ENCODE results near the gene FABP3.

The FABP3 gene

DNA sequence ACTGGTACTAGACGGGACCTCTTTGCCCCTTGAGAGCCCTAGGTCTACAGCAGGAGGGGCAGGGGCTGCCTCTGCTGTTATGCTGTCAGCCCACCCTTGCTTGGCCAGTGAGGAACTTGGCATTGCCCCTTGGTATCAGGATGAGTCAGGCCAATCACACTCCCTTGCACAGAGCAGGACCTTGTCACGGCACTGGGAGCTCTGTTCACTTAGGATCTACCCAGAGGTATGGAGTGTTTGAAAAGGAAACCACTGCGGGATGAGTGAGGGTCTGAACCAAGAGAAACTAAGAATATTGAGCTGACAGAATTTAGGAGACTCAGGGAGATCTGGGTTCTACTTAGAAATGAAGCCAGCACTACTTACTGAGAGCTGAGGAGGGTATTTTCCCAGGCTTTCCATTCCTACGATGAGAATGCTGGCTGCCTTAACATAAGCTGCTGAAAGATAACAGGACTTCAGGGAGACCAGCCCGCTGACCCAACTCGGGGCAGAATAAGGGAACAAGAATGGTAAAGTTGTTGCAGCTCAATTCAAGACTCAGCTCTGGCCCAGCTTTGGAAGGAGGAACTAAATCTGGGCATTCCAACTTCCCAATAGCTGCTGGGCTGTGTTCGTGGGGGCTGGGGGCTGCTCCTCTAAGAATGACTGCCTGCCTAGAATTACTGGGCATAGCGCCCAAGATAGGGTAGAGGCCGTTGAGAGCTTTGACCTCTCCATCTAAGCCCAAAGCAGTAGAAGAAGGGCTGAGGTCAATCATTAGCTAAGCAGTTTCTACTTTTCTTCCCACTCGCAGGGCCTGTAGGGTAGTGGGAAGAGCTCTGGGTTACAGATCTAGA is 1.5 kb downstream of the FABP3 start:
- DNase-seq: no peak

DNA sequence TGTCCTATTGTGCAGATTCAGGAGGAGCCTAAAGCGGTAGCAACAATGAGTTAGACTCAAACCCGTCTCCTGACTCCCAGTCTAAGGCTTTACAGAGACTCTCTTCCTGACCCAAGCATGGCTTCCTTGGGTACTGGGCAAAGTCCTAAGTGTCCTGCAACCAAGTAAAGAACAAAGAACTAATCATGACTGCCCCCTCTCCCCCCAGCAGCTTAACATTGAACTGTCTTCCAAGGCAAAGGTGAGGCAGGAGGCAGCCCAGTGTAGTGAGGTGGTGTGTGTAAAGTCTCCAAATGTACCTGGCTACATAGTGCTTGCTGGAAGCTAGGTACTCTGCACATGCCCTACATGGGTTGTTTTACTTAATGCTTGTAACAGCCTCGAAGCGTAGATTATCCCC is 2.3 kb downstream of the FABP3 start:
- no peak for DNase-seq

DNA sequence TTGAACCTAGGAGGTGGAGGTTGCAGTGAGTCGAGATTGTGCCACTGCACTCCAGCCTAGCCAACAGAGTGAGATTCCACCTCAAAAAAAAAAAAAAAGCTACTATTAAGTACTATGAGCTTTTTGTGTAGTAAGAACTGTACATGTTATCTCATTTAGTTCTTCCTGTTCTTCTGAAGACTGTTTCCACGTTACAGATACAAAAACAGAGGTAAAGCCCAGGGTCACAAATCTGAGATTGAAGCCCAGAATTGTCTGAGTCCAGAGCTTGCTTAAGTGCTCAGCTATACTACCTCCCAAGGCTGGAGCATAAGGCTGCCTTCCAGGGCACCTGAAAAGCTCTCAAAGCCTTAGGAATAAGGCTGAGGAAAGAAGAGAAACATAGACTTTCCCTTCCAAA is 2.9 kb downstream of the FABP3 start:
- DNase-seq: no peak

DNA sequence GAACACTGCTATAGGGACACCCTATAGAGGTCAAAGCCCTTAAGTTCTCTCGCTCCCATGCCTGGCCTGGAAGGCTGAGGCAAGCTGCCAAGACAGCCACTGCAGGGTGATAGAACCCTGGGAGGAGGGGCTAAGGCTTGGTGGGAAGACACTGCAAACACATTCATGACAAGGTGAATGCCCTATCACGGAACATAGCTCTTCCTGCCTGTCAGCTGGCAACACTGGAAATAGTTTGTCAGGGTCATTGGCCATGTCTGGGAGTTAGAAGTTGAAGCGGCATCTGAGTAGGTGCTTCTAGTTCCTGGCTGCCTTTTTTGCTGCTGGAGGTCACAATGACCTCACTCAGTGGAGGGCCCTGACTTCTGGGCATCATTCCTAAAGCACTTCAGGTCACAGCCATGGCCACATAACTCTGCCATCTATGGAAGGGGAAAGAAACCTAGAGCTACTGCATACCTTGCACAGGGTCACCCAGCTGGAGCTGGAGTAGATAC is 4.2 kb downstream of the FABP3 start:
- DNase-seq: no peak

DNA sequence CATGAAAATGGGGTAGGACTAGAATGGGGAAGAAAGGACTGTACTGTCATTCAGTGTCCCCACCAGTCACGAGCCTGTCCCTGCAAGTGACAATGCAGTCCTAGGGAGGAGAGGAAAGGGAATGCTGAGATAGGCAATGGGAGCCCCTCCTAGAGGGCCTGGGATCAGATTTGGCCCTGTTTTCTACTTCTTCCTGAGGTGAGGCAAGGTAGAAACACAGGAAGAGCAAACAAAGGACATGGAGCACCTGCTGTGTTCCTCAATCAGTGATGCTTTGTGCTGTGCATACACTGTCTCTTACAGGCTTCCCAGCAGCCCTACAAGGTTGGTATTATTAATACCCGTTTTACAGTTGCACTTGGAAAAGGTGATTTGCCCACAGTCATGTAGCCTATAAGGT is 6.1 kb downstream of the FABP3 start:
- DNase-seq: no peak

DNA sequence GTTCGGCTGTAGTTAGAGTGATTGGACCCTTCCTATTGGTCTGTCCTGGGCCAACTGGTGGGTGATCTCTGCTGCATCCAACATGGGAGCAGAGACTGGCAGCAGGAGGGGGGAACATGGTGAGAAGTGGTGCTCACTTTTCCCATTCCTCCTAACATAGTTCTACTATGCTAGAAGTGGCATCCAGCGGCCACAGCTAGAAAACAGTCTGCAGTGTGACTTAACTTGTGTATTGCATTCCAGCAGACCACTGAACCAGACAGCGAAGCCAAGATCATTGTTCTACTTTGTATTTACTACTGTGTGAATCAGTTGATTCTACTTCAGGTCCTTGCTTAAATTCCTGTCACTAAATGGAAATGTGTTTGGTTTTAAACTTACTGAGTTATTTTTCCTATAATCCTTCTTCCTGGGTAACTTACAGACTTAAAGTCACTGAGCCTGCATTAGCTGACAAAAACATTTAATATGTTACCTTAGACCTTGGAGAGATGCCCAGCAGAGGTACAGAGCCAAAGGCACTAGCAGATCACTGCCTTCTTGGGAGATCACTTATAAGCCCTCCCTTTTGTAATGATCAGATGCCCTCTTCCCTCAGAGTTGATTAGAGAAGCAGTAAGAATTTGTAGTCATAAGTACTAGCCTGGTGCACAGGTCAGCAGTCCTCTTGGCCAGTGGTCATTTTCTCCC is 8.2 kb downstream of the FABP3 start:
- DNase-seq: no peak

GRCh38 chr1:31362032-31362431 is 10.8 kb downstream of the FABP3 start:
- DNase-seq: no peak

DNA sequence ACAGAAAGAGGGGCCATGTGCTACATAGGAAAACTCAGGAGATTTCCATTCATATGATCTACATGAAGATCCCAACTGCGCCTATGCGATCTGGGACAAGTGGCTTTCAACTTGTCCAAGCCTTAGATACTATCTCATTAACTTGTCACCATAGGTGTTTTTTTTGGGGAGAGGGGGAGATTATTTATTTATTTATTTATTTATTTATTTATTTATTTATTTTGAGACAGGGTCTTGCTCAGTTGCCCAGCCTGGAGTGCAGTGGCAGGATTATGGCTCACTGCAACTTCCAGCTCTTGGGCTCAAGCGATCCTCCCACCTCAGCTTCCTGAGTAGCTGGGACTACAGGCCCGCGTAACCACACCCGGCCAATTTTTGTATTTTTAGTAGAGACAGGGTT is 11.3 kb downstream of the FABP3 start:
- no peak for DNase-seq

- DNase-seq: no peak
These were observed 16.4 kb downstream of the FABP3 start for GRCh38 chr1:31356427-31356826.

DNA sequence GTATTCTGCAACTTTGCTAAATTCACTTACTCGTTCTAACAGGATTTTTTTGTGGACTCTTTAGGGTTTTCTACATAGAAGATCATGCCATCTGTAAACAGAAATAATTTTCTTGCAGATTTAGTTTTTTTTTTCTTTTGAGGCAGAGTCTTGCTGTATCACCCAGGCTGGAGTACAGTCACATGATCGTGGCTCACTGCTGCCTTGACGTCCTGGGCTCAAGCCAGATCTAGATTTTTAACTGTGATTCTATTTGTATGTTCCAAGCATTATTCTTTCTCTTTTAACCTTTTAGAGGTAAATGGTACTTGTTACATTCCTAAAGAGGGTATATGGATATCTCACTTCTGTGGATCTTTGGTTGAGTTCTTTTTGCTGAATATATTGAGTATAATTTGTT is 18.6 kb downstream of the FABP3 start:
- no peak for DNase-seq

GRCh38 chr1:31348449-31348848 is 24.4 kb downstream of the FABP3 start:
- DNase-seq: no peak

GRCh38 chr1:31346785-31347184 is 26.1 kb downstream of the FABP3 start:
- DNase-seq: no peak

DNA sequence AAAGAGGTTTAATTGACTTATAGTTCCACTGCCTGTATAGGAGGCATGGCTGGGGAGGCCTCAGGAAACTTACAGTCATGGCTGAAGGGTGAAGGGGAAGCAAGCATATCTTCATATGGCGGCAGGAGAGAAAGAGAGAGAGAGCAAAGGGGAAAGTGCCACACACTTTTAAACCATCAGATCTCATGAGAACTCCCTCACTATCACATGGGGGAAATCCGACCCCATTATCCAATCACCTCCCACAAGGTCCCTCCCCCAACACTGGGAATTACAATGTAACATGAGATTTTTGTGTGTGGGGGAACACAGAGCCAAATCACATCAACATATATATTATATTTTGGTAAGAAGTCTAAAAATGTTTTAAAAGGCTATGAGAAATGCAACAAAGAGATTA is 27.2 kb downstream of the FABP3 start:
- no peak for DNase-seq

DNA sequence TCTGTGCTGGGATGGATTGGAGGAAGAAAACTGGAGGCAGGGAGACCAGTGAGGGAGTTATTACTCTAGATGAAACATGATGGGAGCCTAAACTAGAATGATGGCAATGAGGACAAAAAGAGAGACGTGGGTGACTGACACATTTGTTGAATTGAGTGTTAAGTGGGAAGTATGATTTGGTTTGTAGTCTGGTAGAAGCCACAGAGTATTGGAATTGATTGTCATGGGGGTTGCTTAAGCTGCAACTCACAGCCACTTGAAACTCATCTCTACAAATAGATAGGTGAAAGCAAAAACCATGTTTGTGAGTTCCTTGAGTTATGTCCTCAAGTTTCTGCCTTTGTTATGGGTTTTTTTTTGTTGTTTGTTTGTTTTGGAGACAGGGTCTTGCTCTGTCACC is 28.4 kb downstream of the FABP3 start:
- no peak for DNase-seq

GRCh38 chr1:31336687-31337467 is 36.0 kb downstream of the FABP3 start:
- DNase-seq: no peak

GRCh38 chr1:31335007-31335406 is 37.9 kb downstream of the FABP3 start:
- DNase-seq: no peak

DNA sequence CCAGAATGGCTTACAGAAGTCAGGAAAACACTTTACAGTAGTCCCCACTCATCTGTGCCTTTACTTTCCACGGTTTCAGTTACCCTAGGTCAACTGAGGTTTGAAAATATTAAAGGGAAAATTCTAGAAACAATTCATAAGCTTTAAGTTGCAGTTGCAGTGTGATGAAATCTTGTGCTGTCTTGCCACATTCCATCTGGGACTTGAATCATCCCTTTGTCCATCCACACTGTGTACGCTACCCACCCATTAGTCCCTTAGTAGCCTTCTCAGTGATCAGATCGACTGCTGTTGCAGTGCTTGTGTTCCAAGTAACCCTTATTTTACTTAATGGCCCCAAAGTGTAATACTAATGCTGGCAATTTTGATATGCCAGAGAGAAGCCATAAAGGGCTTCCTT is 45.5 kb downstream of the FABP3 start:
- DNase-seq: no peak

DNA sequence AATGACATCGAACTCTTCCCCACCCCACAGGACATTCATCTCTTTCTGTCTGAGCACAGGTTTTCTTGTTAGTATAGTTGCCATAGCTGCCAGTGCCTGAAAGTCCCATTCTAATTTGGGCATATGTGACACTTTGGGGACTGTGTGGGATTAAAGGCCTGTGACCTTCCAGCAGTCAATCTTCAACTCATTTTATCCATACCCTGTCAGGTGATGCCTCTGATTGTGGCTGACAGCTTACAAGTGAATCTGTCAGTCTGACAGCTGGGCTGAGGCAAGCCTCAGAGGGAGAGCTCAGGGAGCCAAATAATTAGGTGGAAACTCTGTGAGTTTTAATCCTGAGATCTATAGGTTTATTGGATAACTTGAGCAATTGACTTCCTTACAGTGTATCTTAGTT is 46.4 kb downstream of the FABP3 start:
- DNase-seq: no peak

- DNase-seq: no peak
These were observed 47.9 kb downstream of the FABP3 start for GRCh38 chr1:31324992-31325391.

DNA sequence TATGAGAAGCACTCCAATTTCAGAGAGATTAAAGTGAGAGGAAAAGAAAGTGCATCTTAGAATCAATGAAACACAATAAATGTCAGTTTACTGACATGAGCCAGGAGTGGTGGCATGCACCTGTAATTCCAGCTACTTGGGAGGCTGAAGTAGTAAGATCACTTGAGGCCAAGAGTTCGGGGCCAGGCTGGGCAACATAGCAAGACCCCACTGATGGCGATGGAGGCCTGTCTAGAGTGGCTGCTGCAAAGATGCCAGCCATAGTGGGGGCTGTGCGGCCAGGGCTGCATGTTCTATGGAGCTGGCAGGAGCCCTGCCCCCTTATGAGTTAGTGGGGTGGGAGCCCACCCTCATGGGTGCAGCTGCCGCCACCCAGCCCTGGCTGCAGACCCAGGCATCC is 48.8 kb downstream of the FABP3 start:
- DNase-seq: no peak

GRCh38 chr1:31318146-31318545 is 54.7 kb downstream of the FABP3 start:
- DNase-seq: no peak

GRCh38 chr1:31315902-31316301 is 57.0 kb downstream of the FABP3 start:
- no peak for DNase-seq
